SK-N-SH treated with all-trans-retinoic acid at 6 μM for 48 hours (cell line): ENCODE measurements around the gene ITGAV.

ENCODE experiments used
- ATAC-seq: fragments of 200-7000 bp; cut with Tn5 transposase; 3 replicates; pipeline ENCODE4 v1.9.1; 2020; ENCODE audit warnings: mild to moderate bottlenecking, moderate library complexity
- ARNTL ChIP-seq: fragments of 450-650 bp; formaldehyde crosslinking; IDR thresholded peaks from 2 replicates; pipeline ENCODE4 v1.5.0; 2020; ENCODE audit warnings: low read depth, mild to moderate bottlenecking, moderate library complexity, borderline replicate concordance
- CREB5 ChIP-seq: fragments of 250-450 bp; sonication (Bioruptor Pico); IDR thresholded peaks from 2 replicates; pipeline ENCODE4 v1.5.1; 2020; ENCODE audit warnings: low read depth, mild to moderate bottlenecking, moderate library complexity
- CSDC2 ChIP-seq: fragments of 250-450 bp; sonication (Bioruptor Pico); IDR thresholded peaks from 2 replicates; pipeline ENCODE4 v1.5.0; 2020; ENCODE audit warnings: mild to moderate bottlenecking, moderate library complexity
- CSRNP3 ChIP-seq: fragments of 250-450 bp; sonication (Bioruptor Pico); IDR thresholded peaks from 2 replicates; pipeline ENCODE4 v1.5.1; 2021; ENCODE audit warnings: mild to moderate bottlenecking, moderate library complexity
- GLIS3 ChIP-seq: fragments of 250-450 bp; sonication (Bioruptor Pico); IDR thresholded peaks from 2 replicates; pipeline ENCODE4 v1.5.0; 2020; ENCODE audit warnings: mild to moderate bottlenecking, moderate library complexity
- ISL1 ChIP-seq: fragments of 250-450 bp; sonication (Bioruptor Pico); IDR thresholded peaks from 2 replicates; pipeline ENCODE4 v2.1.2; 2022; ENCODE audit warnings: mild to moderate bottlenecking, moderate library complexity
- OSR1 ChIP-seq: fragments of 250-450 bp; sonication (Bioruptor Pico); IDR thresholded peaks from 2 replicates; pipeline ENCODE4 v1.8.0; 2022; ENCODE audit warnings: moderate library complexity, mild to moderate bottlenecking, inconsistent platforms
- PATZ1 ChIP-seq: fragments of 250-450 bp; sonication (Bioruptor Pico); IDR thresholded peaks from 2 replicates; pipeline ENCODE4 v1.8.0; 2020; ENCODE audit warnings: mild to moderate bottlenecking, moderate library complexity, borderline replicate concordance
- POU6F1 ChIP-seq: fragments of 250-450 bp; sonication (Bioruptor Pico); IDR thresholded peaks from 2 replicates; pipeline ENCODE4 v1.8.0; 2021; ENCODE audit warnings: low read depth, mild to moderate bottlenecking, moderate library complexity, borderline replicate concordance
- PPARA ChIP-seq: fragments of 250-450 bp; sonication (Bioruptor Pico); IDR thresholded peaks from 2 replicates; pipeline ENCODE4 v1.5.0; 2020; ENCODE audit warnings: mild to moderate bottlenecking, borderline replicate concordance
- RARB ChIP-seq: fragments of 250-450 bp; sonication (Bioruptor Pico); IDR thresholded peaks from 2 replicates; pipeline ENCODE4 v1.8.0; 2021; ENCODE audit warnings: mild to moderate bottlenecking, moderate library complexity
- SNAI2 ChIP-seq: fragments of 250-450 bp; sonication (Bioruptor Pico); IDR thresholded peaks from 2 replicates; pipeline ENCODE4 v1.5.0; 2020; ENCODE audit warnings: mild to moderate bottlenecking, moderate library complexity
- TCF4 ChIP-seq: fragments of 250-450 bp; sonication (Bioruptor Pico); IDR thresholded peaks from 2 replicates; pipeline ENCODE4 v1.8.0; 2021; ENCODE audit warnings: mild to moderate bottlenecking, moderate library complexity, borderline replicate concordance
- TOX ChIP-seq: fragments of 250-450 bp; sonication (Bioruptor Pico); IDR thresholded peaks from 2 replicates; pipeline ENCODE4 v1.8.0; 2021; ENCODE audit warnings: mild to moderate bottlenecking, moderate library complexity, borderline replicate concordance
- TSHZ2 ChIP-seq: fragments of 250-450 bp; sonication (Bioruptor Pico); IDR thresholded peaks from 2 replicates; pipeline ENCODE4 v1.5.0; 2020; ENCODE audit warnings: mild to moderate bottlenecking, moderate library complexity
- ZC3H10 ChIP-seq: fragments of 250-450 bp; sonication (Bioruptor Pico); IDR thresholded peaks from 2 replicates; pipeline ENCODE4 v1.5.1; 2021; ENCODE audit warnings: mild to moderate bottlenecking, moderate library complexity
- ZFP3 ChIP-seq: fragments of 250-450 bp; sonication (Bioruptor Pico); IDR thresholded peaks from 2 replicates; pipeline ENCODE4 v1.5.0; 2020; ENCODE audit warnings: mild to moderate bottlenecking, moderate library complexity
- ZFP30 ChIP-seq: fragments of 450-650 bp; formaldehyde crosslinking; IDR thresholded peaks from 2 replicates; pipeline ENCODE4 v1.5.0; 2022; ENCODE audit warnings: mild to moderate bottlenecking, moderate library complexity
- ZNF565 ChIP-seq: fragments of 450-650 bp; formaldehyde crosslinking; conservative IDR thresholded peaks from 2 replicates; pipeline ENCODE4 v1.5.0; 2020; ENCODE audit warnings: low read depth, mild to moderate bottlenecking, moderate library complexity
- ZNF70 ChIP-seq: fragments of 450-650 bp; formaldehyde crosslinking; IDR thresholded peaks from 2 replicates; pipeline ENCODE4 v1.5.0; 2020; ENCODE audit warnings: mild to moderate bottlenecking, moderate library complexity

Gene ITGAV

GRCh38 chr2:186702006-186702405 is 112.2 kb downstream of the ITGAV start:
- ATAC-seq, result no peak
- TF ChIP-seq ZNF70 (CRISPR knock-in tag), result no peak
- no peak for TF ChIP-seq ARNTL
- no peak for TF ChIP-seq TCF4
- no peak for TF ChIP-seq RARB (CRISPR knock-in tag)
- TF ChIP-seq ZC3H10, result no peak
- TF ChIP-seq GLIS3 (CRISPR knock-in tag), result no peak
- TF ChIP-seq ZNF565 (CRISPR knock-in tag), result no peak
- TF ChIP-seq CSDC2 (CRISPR knock-in tag), result no peak
- no peak for TF ChIP-seq PATZ1 (CRISPR knock-in tag)
- TF ChIP-seq ISL1 (CRISPR knock-in tag), result no peak
- TF ChIP-seq SNAI2 (CRISPR knock-in tag), result no peak
- TF ChIP-seq TSHZ2, result no peak
- TF ChIP-seq POU6F1 (CRISPR knock-in tag), result no peak
- no peak for TF ChIP-seq CSRNP3
- TF ChIP-seq ZFP3 (CRISPR knock-in tag), result no peak
- no peak for TF ChIP-seq TOX (CRISPR knock-in tag)

GRCh38 chr2:186702501-186702900 is 112.6 kb downstream of the ITGAV start:
- ATAC-seq, result no peak
- TF ChIP-seq ZFP30, result no peak
- no peak for TF ChIP-seq TCF4
- no peak for TF ChIP-seq TOX (CRISPR knock-in tag)
- TF ChIP-seq GLIS3 (CRISPR knock-in tag), result no peak
- TF ChIP-seq TSHZ2, result no peak
- no peak for TF ChIP-seq OSR1 (CRISPR knock-in tag)
- no peak for TF ChIP-seq CSDC2 (CRISPR knock-in tag)
- TF ChIP-seq ZNF70 (CRISPR knock-in tag), result no peak
- no peak for TF ChIP-seq ZC3H10
- no peak for TF ChIP-seq RARB (CRISPR knock-in tag)
- no peak for TF ChIP-seq CREB5
- no peak for TF ChIP-seq ISL1 (CRISPR knock-in tag)
- TF ChIP-seq PPARA (CRISPR knock-in tag), result no peak
- TF ChIP-seq ZNF565 (CRISPR knock-in tag), result no peak
- TF ChIP-seq, all 23 proteins: peak for 0
